ENCODE data around the gene TXN. TPM values are rescaled to one million over a fixed set of nuclear protein-coding genes. Genes with fewer than 3 reads are reported as not detected.
A peak's percentile ranks its signal among the peaks of the same experiment; 100 is the strongest.
"Not testable (repeated sequence)": the region's sequence is repeated elsewhere in the genome, so short reads cannot be mapped to it uniquely, and the experiment has no call there.

TXN gene
- total and polyA plus RNA-seq, 2 of the 4 experiments (the other 2 are of a cell fraction), result 277 to 578 TPM

GRCh38 chr9:110197330-110198187 lies 58.7 kb downstream of the TXN start (continued):
- TF ChIP-seq RFX5 (IDR thresholded peaks at IDR 0.05; ENCODE audit: low read depth, low read length), result no peak
- TF ChIP-seq RAD21 (IDR thresholded peaks at IDR 0.05; ENCODE audit: low read length), result peak; percentile 37

GRCh38 chr9:110196084-110196499 lies 60.2 kb downstream of the TXN start:
- H2AK5ac ChIP-seq (ENCODE audit: low read depth, low read length); H4K5ac ChIP-seq (ENCODE audit: low read depth, low read length); H2AK9ac ChIP-seq (replicated peaks; ENCODE audit: low read depth, low read length, poor library complexity); H3K36me3 ChIP-seq (ENCODE audit: control insufficient read depth, insufficient read depth, low read length); H2BK15ac ChIP-seq (ENCODE audit: low read depth, low read length); H3K9me1 ChIP-seq (ENCODE audit: insufficient read depth, low read length); H4K20me1 ChIP-seq (ENCODE audit: insufficient read depth, low read length); H4K91ac ChIP-seq (ENCODE audit: insufficient read depth, low read depth, low read length); CTCF ChIA-PET; ATAC-seq (ENCODE audit: low read depth); H3K18ac ChIP-seq (ENCODE audit: low read depth, low read length); H3K27me3 ChIP-seq (ENCODE audit: control insufficient read depth, insufficient read depth, low read length); H3K23ac ChIP-seq (ENCODE audit: low read depth, low read length); H3K4ac ChIP-seq (ENCODE audit: low read depth, low read length); H2BK20ac ChIP-seq (ENCODE audit: low read depth, low read length); BruUV-seq (replicated peaks); dilution Hi-C loops (cut with HindIII; ENCODE audit: low sequenced_read_pairs, unreplicated experiment); intact Hi-C loops (cut with micrococcal nuclease); H3K14ac ChIP-seq (replicated peaks; ENCODE audit: low read depth, low read length); H3K79me1 ChIP-seq (ENCODE audit: low read depth in 1 of 2, low read length in 2 of 2); H3K9ac ChIP-seq (ENCODE audit: low read depth, low read length); H3K4me1 ChIP-seq (ENCODE audit: control insufficient read depth, insufficient read depth, low read length); H3K4me2 ChIP-seq (ENCODE audit: low read depth, low read length); H3K27ac ChIP-seq (ENCODE audit: insufficient read depth, low read length); H3K9me3 ChIP-seq (ENCODE audit: control insufficient read depth, insufficient read depth, low read length); H4K8ac ChIP-seq (ENCODE audit: low read depth in 2 of 2, low read length in 2 of 2); H2AFZ ChIP-seq (replicated peaks; ENCODE audit: low read length, poor library complexity); H2BK5ac ChIP-seq (ENCODE audit: low read depth, low read length, poor library complexity, severe bottlenecking); H2BK120ac ChIP-seq (ENCODE audit: low read depth, low read length); DNase-seq; H3K56ac ChIP-seq (ENCODE audit: extremely low read depth, insufficient read depth, low read length); H3K4me3 ChIP-seq (ENCODE audit: insufficient read depth, low read depth, low read length); POLR2A ChIA-PET (ENCODE audit: unreplicated experiment): not testable (repeated sequence)
- 88% methylated on average over 6 of the region's 16 CpGs; no CpG with 5 or more reads in 1 of the 2 experiments for WGBS, 2 experiments (ENCODE audit: extremely low coverage in 2 of 2, insufficient read length in 1 of 2)
- in situ Hi-C loops (cut with MboI; ENCODE audit: low sequenced_read_pairs), result loop anchor here (25.0 kb wide), 2 partner anchors 416 to 866 kb away; no protein-coding TSS in a partner anchor

Other genes with a start within 250 kb of the TXN start
- not detected in 2 replicates for gene C9orf152, start 48.3 kb downstream of the TXN start, total RNA-seq (2012; rRNA removed)
- gene C9orf152, start 48.3 kb downstream of the TXN start, polyA plus RNA-seq (2012; rRNA removed), result not detected in 2 replicates
- gene TXNDC8, start 81.4 kb upstream of the TXN start, total RNA-seq (2012; rRNA removed), result not detected in 2 replicates
- not detected in 2 replicates for gene TXNDC8, start 81.4 kb upstream of the TXN start, polyA plus RNA-seq (2012; rRNA removed)

Data from IMR-90 (cell line).